ENCODE measurements around the gene TBPL1.

DNA sequence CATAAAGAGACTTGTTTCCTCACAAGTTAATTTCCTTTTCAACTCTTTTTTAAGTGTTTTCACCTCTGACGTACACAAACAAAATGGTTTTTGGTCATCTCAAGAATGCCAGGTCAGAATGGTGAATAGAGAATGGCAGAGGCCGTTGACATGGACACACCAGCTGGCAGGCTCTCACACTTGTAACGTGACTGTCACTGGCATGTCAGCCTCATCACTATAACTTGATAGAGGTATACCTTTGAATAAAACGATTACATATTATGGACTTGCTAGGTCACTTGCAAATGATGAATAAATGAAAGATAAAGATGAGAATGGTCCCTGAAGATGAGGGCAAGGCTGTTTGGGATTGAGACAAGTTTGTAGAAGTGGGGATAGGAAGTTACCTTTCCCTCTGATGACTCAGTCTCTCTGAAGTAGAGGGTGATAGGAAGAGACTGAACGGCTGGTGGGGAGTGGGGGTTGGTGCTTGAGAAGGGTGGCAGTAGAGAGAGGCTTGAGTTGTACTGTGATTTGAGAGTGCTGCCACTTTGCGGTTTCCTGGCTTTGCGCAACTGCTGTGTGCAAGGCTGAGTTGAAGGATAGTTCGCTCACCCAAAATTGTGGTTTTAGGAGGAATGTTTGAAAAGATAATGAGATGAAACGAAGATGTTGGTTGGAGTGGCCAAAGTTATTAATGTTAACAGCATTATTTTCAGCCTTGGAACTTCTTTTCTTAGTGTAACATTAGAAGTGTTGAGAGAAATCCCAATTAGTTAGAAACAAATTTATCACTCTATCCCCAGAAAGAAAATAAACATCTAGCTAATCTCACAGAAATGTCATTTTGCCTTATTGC is 30.3 kb downstream of the TBPL1 start:
- TF ChIP-seq POLR2AphosphoS5 (IDR thresholded peaks at IDR 0.05): peak; percentile 9 to 39
- TF ChIP-seq EP300 (IDR thresholded peaks at IDR 0.05): peak in 1 of 4 donors; percentile 15
- TF ChIP-seq POLR2A (IDR thresholded peaks at IDR 0.05): no peak
